ENCODE results near the gene MPC2. TPM values are rescaled to one million over a fixed set of nuclear protein-coding genes. Genes with fewer than 3 reads are reported as not detected.
"Not testable (repeated sequence)": the region's sequence is repeated elsewhere in the genome, so short reads cannot be mapped to it uniquely, and the experiment has no call there.

The MPC2 gene
- total and polyA plus RNA-seq, 2 of the 8 experiments (the other 6 are each of a cell fraction or from before 2014, with no cell fraction given) = 18.6 to 40.9 TPM

DNA sequence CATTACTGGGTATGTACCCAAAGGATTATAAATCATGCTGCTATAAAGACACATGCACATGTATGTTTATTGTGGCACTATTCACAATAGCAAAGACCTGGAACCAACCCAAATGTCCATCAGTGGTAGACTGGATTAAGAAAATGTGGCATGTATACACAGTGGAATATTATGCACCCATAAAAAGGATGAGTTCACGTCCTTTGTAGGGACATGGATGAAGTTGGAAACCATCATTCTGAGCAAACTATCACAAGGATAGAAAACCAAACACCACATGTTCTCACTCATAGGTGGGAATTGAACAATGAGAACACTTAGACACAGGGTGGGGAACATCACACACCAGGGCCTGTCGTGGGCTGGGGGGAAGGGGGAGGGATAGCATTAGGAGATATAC lies 49.7 kb downstream of the MPC2 start:
- H4K5ac ChIP-seq (ENCODE audit: insufficient read length, low read depth, low read length); H3K23ac ChIP-seq (ENCODE audit: insufficient read length); H2AK5ac ChIP-seq (ENCODE audit: low read depth, low read length); H3K18ac ChIP-seq (ENCODE audit: extremely low read depth, low read length); H3K79me2 ChIP-seq (ENCODE audit: control insufficient read depth in 1 of 2, insufficient read depth in 2 of 2, low read length in 2 of 2); H3K36me3 ChIP-seq (ENCODE audit: control insufficient read depth in 2 of 4, insufficient read depth in 4 of 4, low read length in 3 of 4); H3K4me2 ChIP-seq (ENCODE audit: insufficient read depth in 1 of 2, low read depth in 2 of 2, low read length in 2 of 2); H3K4me3 ChIP-seq (ENCODE audit: extremely low read depth in 1 of 4, insufficient read depth in 2 of 4, low read depth in 3 of 4, low read length in 4 of 4); CTCF ChIA-PET (ENCODE audit: partially characterized antibody); H4K20me1 ChIP-seq (replicated peaks in 1 of 2; ENCODE audit: control insufficient read depth in 1 of 2, insufficient read depth in 2 of 2, low read length in 2 of 2); H3K23me2 ChIP-seq (ENCODE audit: low read depth, low read length); H2BK12ac ChIP-seq (ENCODE audit: low read depth, low read length); H2BK15ac ChIP-seq (ENCODE audit: low read length); H3K9me3 ChIP-seq (ENCODE audit: insufficient read depth in 2 of 2, low read depth in 1 of 2, low read length in 1 of 2); H3K9ac ChIP-seq (replicated peaks in 1 of 4; ENCODE audit: extremely low read depth in 1 of 4, low read depth in 3 of 4, low read length in 3 of 4); H3K27me3 ChIP-seq (replicated peaks in 1 of 4; ENCODE audit: control insufficient read depth in 3 of 4, extremely low read depth in 1 of 4, insufficient read depth in 3 of 4, low read length in 3 of 4); POLR2A ChIA-PET (ENCODE audit: partially characterized antibody); H2BK20ac ChIP-seq (ENCODE audit: low read length); H3K4me1 ChIP-seq (replicated peaks in 1 of 4; ENCODE audit: control insufficient read depth in 3 of 4, insufficient read depth in 4 of 4, low read length in 3 of 4); FAIRE-seq; H4K91ac ChIP-seq (replicated peaks; ENCODE audit: insufficient read length, low read length); H3K14ac ChIP-seq (ENCODE audit: insufficient read length); H3K27ac ChIP-seq (ENCODE audit: low read depth, low read length); H3K56ac ChIP-seq (replicated peaks; ENCODE audit: insufficient read length, low read depth, low read length); H2AFZ ChIP-seq (ENCODE audit: low read length); H3K4ac ChIP-seq (replicated peaks; ENCODE audit: insufficient read length, low read depth, low read length); DNase-seq (ENCODE audit: low read depth in 1 of 2, low spot score in 2 of 2); H2BK5ac ChIP-seq (ENCODE audit: low read depth, low read length); H3K79me1 ChIP-seq (ENCODE audit: low read depth, low read length); H4K8ac ChIP-seq (ENCODE audit: extremely low read depth, insufficient read depth, low read length); H2BK120ac ChIP-seq (replicated peaks; ENCODE audit: low read depth, low read length): not testable (repeated sequence)
- WGBS, 2 experiments (ENCODE audit: extremely low coverage in 1 of 2, insufficient coverage in 1 of 2, insufficient read length in 1 of 2, insufficient replicate concordance in 2 of 2, low coverage in 1 of 2, low lambda C conversion rate in 2 of 2, missing lambda C conversion rate in 1 of 2) = 83% methylated on average over 2 of the region's 2 CpGs; no CpG with 5 or more reads in 1 of the 2 experiments
